Hematopoietic multipotent progenitor cell treated with erythropoietin and hydrocortisone succinate and interleukin-3 and kit ligand, for 6 days (in vitro differentiated cells): ENCODE measurements around the gene KCNJ5.

ENCODE experiments used
- DNase-seq: peaks from one replicate; pipeline ENCODE4 v3.0.0-alpha.2; 2015

Gene KCNJ5

DNA sequence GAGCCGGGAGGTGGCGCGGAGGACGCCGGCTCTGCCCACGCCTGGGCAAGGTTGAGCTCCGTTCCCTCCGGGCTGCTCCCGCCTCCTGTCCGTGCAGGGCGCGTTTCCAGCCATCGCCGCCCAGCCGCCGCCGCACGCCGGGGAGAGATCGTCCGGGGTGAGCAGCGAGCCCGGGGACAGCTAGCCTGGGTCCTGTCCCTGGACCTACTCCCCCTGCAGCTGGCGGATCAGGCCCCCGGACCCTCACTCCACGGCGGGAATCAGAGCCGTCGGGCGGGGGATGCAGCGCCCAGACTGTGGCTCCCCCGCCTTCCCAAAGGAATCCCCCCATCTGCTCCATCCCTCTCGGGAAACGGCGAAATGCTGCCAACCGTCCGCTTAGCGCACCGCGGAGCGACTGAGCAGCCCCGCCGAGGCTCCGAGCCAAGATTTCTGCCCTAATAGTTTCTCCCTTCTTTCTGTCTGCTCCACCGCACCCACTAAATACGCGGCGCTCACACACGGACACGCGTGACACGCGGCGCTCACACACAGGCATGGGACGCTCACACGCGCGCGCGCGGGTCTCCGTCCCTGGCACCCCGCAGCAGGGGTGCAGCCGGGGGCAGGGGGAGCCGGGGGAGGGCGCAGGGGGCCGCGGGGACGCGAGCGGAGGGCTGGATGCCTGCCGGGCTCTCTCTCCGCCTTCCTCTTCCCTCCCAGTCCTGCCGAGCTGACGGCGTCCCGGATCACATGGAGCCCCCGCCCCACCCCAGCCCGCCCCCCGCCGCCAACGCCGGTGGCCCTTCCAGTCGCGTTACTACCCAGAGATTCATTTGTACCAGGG lies at the start of gene KCNJ5:
Gene KCNJ5 (plus strand): TSS at position 814 of the 826 bp plus-strand sequence. CDS start 19,918 bp downstream, outside the sequence.
- peak; percentile 32 for DNase-seq

DNA sequence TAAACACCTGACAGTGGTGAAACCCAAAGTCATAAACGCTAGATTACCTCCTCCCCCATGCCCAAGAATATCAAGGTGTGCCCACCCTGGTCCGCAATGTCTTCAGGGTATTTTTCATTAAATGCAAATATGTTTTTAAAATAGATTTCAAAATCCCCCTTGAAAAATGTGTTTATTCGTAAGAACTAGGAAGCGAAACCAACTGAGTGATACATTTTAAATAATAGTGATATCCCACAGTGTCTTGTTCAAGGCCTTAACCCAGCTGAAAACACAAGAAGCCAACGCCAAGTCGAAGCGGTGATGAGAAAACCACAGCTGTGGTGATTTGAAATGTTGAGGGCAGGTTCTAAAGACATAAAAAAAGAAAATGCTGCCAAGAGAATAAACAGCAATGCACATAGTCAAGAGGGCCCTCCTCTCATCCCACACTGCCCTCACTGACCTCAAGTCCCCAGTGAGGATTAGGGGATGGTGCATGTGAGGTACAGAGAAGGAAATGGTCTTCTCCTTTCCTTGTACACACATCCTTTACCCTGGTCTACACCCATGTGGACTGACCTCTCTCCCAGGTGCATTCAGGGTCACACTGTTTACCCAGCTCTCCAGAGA lies 49.6 kb upstream of the KCNJ5 start:
- DNase-seq = no peak

GRCh38 chr11:128843198-128843785 lies 47.9 kb upstream of the KCNJ5 start:
- DNase-seq = peak; percentile 41

DNA sequence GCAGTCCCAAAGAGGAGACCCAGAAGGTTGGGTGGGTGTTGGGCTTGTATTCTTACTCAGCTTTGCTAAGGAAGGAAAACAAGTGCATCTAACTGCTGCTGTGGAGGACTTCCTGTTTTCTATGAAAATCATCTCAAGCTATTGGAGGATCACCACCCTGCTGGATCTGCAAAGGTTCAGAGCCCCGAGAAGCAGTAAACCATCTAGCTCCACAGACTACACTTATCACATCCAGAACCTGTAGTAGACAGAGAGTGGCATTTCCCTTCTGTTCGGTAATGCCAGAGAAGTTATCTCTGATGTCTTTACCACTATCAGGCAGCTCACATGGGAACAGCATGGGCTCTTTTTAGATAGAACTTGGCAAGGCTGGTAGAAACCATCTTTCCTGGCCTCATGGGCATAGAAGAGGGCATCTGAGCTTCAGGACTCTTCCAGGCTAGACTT lies 45.8 kb upstream of the KCNJ5 start:
- DNase-seq = peak; percentile 72

GRCh38 chr11:128846985-128847384 lies 44.2 kb upstream of the KCNJ5 start:
- DNase-seq = no peak

GRCh38 chr11:128848815-128849455 lies 42.2 kb upstream of the KCNJ5 start:
- peak; percentile 81 for DNase-seq

DNA sequence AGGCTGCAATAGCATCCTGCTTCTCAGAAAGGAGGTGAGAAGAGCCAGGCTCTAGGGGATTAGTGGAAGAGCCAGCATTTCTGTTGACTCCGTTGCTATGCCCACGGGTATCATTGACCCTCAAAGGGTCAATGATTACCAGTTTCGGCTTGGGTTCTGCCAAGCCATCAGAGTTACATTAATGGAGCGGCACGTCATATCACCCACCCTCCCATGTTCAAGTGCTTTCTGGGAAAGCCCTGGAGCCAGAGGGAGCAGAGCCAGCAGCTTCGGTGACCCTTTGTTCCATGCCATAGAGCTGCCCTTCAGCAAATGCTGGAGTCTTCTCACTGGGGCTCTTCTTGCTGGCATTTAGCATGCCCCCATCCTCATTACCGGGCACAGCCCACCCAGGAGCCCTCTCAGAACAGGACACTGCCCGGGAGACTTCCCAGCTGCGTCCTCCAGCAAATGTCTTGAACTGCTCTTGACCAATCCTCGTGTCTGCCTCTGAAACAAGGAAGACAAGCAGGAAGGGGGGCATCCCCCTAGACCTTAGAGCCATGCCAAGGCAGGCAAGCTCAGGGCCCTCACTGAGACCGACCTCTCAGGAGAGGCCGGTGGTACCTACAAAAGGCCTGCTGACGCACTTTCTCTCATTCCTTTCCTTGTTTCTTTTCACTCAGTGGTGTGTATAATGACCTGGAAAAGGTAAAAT lies 38.7 kb upstream of the KCNJ5 start:
- no peak for DNase-seq

GRCh38 chr11:128853559-128853958 lies 37.6 kb upstream of the KCNJ5 start:
- no peak for DNase-seq

- no peak for DNase-seq
Measured at GRCh38 chr11:128854841-128855240, 36.3 kb upstream of the KCNJ5 start.

- no peak for DNase-seq
Measured at GRCh38 chr11:128856241-128856640, 34.9 kb upstream of the KCNJ5 start.

DNA sequence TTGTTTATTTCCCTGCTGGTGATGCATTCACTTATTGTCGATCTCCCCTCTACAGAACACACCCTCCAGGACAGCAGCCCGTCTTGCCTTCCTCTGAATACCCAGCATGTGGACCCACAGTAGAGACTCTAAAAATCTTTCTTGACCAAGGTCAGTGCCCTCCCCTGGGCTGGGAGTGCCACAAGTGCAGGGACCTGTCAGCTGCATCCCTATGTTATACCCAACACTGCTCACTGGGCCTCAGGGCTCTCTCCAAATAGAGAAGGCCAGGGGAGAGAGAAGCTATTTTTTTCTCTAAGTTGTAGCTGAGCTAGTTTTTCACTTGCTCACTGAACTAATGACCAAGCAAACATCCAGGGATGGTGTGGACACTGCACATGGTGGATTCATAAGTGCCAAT lies 33.8 kb upstream of the KCNJ5 start:
- no peak for DNase-seq

- DNase-seq = peak; percentile 82
Measured at GRCh38 chr11:128859563-128860441, 31.4 kb upstream of the KCNJ5 start.

DNA sequence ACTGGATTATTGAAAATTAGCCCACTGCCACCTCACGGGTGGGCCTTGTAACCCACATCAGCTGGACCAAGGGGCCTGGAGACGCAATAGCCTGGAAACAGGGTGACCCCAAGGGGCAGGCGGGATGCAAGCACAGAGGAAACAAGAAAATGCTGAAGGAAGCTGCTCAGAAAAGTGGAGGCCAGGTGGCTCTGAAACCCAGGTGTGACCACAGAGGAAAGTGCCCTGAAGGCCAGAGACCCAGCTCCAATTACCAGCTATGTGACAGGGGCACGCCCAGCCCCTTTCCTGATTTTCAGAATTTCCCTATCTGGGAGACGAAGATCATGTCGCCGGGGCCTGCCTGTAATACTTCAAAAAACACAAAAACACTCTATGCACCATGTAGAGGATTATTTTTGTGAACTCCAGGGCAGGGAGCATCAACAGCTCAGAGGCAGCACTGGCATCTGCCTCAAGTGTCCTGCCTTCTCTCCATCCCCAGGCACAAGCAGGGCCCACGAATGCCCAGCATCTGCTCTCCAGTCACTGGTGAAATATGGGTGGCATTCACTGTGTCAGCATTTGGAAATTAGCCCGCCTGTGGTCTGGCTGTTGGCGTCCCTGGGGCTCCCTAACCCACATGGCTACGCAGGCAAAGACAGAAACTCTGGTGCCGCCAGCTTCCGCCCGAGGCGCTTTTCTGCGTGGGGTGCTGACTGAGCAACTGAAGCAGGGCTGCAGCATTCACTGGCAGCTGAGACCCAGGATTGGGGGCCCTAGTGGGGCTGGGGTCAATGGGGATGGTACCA lies 30.4 kb upstream of the KCNJ5 start:
- DNase-seq = no peak

DNA sequence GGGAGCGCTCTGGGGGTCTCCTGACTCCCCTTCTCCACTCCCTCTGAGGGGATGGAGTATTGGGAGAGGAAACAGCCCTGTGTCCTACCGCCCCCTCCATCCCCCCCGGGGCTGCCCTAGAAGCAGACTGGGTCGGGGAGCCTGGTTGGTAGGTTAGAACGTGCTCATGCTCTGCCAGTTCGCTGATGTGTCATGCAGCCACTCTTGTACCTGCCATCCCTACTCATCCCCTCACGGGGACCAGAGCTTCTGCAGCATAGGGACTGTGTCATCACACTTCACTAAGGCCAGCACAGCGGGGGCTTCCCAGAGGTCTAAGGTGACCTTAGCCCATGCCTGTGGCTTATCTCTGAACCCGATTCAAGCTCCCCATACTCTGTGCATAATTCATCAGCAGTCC lies 28.8 kb upstream of the KCNJ5 start:
- DNase-seq = no peak

DNA sequence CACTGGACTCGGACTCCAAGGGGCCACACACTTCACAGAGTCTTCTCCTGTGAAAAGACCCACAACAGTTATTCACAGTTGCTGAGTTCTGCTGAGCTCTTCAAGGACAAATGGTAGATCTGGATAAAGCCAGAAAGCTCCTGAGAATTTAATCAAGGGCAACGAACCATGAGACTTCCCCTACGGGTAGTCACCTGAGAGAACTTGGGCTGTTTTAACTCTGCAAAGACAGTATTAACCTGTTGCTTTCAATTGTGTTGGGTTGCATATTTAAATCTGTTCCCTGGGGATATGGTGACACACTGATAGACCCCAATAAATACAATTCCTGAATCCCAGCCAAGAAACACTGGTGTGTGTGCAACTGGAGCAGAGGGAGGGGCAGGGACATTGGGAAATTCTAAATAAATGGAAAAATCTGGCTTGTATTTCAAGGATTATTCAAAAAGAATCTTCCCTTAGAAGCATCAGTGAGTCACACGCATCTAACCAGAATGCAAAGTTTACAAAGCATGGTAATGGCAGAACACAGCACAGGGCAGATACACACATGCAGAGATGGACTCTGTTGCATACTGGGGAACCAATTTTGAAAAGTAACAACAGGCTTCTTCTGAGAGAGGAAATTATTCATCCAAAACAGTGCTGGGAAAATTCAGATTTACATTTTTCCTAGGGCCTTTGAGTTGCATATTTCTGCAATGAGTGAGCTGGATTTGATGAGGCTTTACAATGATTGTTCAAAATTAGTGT lies 28.1 kb upstream of the KCNJ5 start:
- DNase-seq = no peak

DNA sequence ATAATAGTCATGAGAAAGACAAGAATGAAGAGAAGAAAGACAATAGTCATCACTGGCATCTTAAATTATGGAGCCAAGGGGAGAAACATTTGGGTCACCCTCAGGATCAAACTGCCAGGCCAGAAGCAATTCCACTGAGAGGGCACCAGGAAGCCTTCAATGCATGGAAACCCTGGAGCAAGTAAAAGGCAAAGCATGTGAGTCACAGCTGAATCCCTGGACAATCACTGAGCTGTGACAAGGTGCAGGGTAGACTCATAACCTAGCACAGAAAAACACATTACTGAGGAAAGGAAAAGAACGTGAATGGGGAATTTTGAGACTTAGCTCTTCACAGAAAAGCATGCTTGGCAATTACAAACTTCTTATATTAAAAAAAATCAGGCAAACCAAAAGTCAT lies 25.7 kb upstream of the KCNJ5 start:
- DNase-seq = no peak

DNA sequence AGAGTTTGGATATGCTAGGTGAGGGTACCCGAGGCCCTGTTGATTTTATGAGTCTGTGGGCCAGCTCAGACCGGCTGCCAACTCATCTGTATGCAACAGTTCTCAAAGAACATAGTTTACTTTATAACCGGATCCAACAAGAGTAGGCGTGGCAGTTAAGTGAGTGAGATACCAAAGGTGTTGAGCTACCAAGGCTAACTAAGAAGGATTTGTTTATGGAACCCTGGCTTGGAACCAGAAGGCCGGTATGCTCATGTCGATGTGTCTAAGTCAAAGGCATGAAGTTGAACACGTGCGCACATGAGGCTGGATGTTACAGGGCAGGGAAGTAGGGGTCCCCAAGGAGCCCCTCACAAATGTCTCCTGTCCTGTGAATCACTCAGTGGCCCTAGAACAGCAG lies 23.9 kb upstream of the KCNJ5 start, which contains the start of gene KCNJ1:
Gene KCNJ1 (minus strand): TSS at position 20 of the 400 bp plus-strand sequence. CDS start 27,053 bp downstream, outside the sequence.
- no peak for DNase-seq

GRCh38 chr11:128868841-128869671 lies 22.1 kb upstream of the KCNJ5 start:
- DNase-seq = peak; percentile 32

GRCh38 chr11:128871168-128871610 lies 20.0 kb upstream of the KCNJ5 start:
- no peak for DNase-seq
